Calu3 (cell line): Measurements from ENCODE around the gene ZBTB8A. TPM values are rescaled to one million over a fixed set of nuclear protein-coding genes. Genes with fewer than 3 reads are reported as not detected.
"Not testable (repeated sequence)": the region's sequence is repeated elsewhere in the genome, so short reads cannot be mapped to it uniquely, and the experiment has no call there.

Experiments used
- BruUV-seq: library from RNA; stranded (reverse); fragments of 400-500 nt; replicated peaks from 2 replicates; lab custom pipeline; 2021; lab: Mats Ljungman, UMichigan
- CTCF ChIA-PET: fragments of 300-600 bp; sonication (Branson Sonifier 250); formaldehyde crosslinking; loops from one replicate; lab custom pipeline; 2022; ENCODE audit warnings: antibody characterized with exemption; lab: Charles Lee
- DNase-seq: peaks from one replicate; pipeline ENCODE4 v3.0.0; 2022
- H3K27ac Mint-ChIP-seq: one replicate; pipeline ENCODE4 v1.8.0; 2022; ENCODE audit warnings: mixed read lengths; ENCODE audit not compliant: unreplicated experiment
- H3K27me3 Mint-ChIP-seq: one replicate; pipeline ENCODE4 v1.8.0; 2022; ENCODE audit warnings: mixed read lengths; ENCODE audit not compliant: unreplicated experiment
- H3K36me3 Mint-ChIP-seq: one replicate; pipeline ENCODE4 v1.8.0; 2022; ENCODE audit warnings: mild to moderate bottlenecking, moderate library complexity, mixed read lengths; ENCODE audit not compliant: insufficient read depth, unreplicated experiment
- H3K4me1 Mint-ChIP-seq: one replicate; pipeline ENCODE4 v1.8.0; 2022; ENCODE audit warnings: mild to moderate bottlenecking, low read depth, mixed read lengths; ENCODE audit not compliant: unreplicated experiment
- H3K4me3 Mint-ChIP-seq: one replicate; pipeline ENCODE4 v1.8.0; 2022; ENCODE audit warnings: mild to moderate bottlenecking, low read depth, moderate library complexity, mixed read lengths; ENCODE audit not compliant: unreplicated experiment
- H3K9me3 Mint-ChIP-seq: one replicate; pipeline ENCODE4 v1.8.0; 2022; ENCODE audit warnings: low read depth, mixed read lengths; ENCODE audit not compliant: unreplicated experiment
- CTCF ChIP-seq: fragments of 200-600 bp; IDR thresholded peaks from one replicate; pipeline ENCODE4 v1.8.0; 2022; ENCODE audit warnings: antibody characterized with exemption; ENCODE audit not compliant: unreplicated experiment
- intact Hi-C: fragments of 100-400 bp; cut with micrococcal nuclease; formaldehyde crosslinking; loops from one replicate; pipeline ENCODE4 v1.10.0; 2022; ENCODE audit not compliant: unreplicated experiment
- total RNA-seq: library from RNA; stranded (reverse); gene quantifications from 2 replicates; pipeline ENCODE4 v1.2.3, GENCODE V29; 2022

The ZBTB8A gene
- total RNA-seq, 1 experiment from 2014 or later, result 4.7 TPM

DNA sequence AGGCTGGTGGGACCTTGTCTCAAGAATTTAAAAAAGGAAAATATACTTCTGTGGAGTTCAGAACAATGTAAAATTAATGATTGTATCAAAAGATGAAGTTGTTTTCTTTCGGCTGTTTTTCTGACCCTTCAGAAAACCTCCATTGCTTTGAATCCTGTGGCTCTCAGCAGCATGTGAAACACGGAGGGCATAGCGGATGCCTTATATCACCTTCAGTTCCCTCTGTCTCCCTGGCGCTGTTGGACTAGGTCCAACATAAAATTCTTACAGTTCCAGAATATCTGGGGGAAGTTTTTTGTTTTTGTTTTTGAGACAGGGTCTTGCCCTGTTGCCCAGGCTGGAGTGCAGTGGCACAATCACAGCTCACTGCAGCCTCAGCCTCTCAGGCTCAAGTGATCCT is 7.4 kb downstream of the ZBTB8A start:
- no peaks in the 10 kb centered on the region for H3K36me3 Mint-ChIP-seq
- CTCF ChIA-PET, result no interaction called here
- peaks cover under 1% of the 10 kb centered on the region for H3K4me1 Mint-ChIP-seq
- no peak for TF ChIP-seq CTCF
- intact Hi-C loops, result no loop called here
- no peaks in the 10 kb centered on the region for H3K27me3 Mint-ChIP-seq
- no peaks in the 10 kb centered on the region for H3K9me3 Mint-ChIP-seq
- no peak for DNase-seq
- H3K4me3 Mint-ChIP-seq, result no peak overlapping the region
- BruUV-seq, result no TSS peak
- no peak overlapping the region for H3K27ac Mint-ChIP-seq

DNA sequence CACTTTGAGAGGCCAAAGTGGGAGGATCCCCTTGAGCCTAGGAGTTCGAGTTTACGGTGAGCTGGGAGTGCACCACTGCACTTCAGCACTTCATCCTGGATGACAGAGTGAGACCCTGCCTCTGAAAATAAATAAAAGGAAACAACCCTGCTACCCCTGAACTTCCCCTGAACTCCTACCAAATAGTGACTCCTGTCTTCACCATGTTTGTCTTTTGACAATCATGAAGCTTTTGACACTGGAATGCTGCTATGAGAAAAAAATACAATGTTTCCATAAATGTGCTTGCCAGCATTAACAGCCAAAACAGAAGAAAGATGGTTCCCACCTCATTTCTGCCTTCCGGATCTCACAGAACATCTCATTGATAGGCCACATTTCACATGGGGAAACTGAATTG is 10.4 kb downstream of the ZBTB8A start:
- no peaks in the 10 kb centered on the region for H3K9me3 Mint-ChIP-seq
- no peak for DNase-seq
- intact Hi-C loops, result no loop called here
- H3K36me3 Mint-ChIP-seq, result no peaks in the 10 kb centered on the region
- CTCF ChIA-PET, result no interaction called here
- H3K27me3 Mint-ChIP-seq, result no peaks in the 10 kb centered on the region
- no peak overlapping the region for H3K27ac Mint-ChIP-seq
- no peaks in the 10 kb centered on the region for H3K4me1 Mint-ChIP-seq
- no peak for TF ChIP-seq CTCF
- H3K4me3 Mint-ChIP-seq, result no peak overlapping the region
- no TSS peak for BruUV-seq

- H3K9me3 Mint-ChIP-seq, result no peaks in the 10 kb centered on the region
- TF ChIP-seq CTCF, result no peak
- BruUV-seq, result no TSS peak
- no peaks in the 10 kb centered on the region for H3K4me1 Mint-ChIP-seq
- H3K36me3 Mint-ChIP-seq, result no peaks in the 10 kb centered on the region
- CTCF ChIA-PET, result no interaction called here
- H3K27me3 Mint-ChIP-seq, result no peaks in the 10 kb centered on the region
- DNase-seq, result no peak
- H3K27ac Mint-ChIP-seq, result no peak overlapping the region
- intact Hi-C loops, result no loop called here
- no peak overlapping the region for H3K4me3 Mint-ChIP-seq
Measured at GRCh38 chr1:32554288-32554687, 15.1 kb downstream of the ZBTB8A start.

DNA sequence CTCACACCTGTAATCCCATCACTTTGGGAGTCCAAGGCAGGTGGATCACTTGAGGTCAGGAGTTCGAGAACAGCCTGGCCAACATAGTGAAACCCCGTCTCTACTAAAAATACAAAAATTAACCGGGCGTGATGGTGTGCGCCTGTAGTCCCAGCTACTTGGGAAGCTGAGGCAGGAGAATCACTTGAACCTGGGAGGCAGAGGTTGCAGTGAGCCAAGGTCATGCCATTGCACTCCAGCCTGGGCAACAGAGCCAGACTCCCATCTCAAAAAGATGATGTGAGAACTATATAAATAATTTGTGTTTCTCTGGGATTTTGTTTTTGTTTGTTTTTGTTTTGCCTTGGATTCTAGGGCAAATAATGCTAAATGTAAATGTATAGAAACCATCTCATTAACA is 17.8 kb downstream of the ZBTB8A start:
- H3K27me3 Mint-ChIP-seq, H3K4me3 Mint-ChIP-seq, CTCF ChIA-PET, H3K4me1 Mint-ChIP-seq, H3K9me3 Mint-ChIP-seq, BruUV-seq, DNase-seq, intact Hi-C loops, H3K27ac Mint-ChIP-seq, H3K36me3 Mint-ChIP-seq: not testable (repeated sequence)

- CTCF ChIA-PET, result interaction anchor here (0.5 kb wide), 1 partner anchor 11 kb away, joined by 3 read pairs; no protein-coding TSS in a partner anchor
- intact Hi-C loops, result no loop called here
- TF ChIP-seq CTCF, result no peak
- peaks cover 7% of the 10 kb centered on the region for H3K36me3 Mint-ChIP-seq
- no peaks in the 10 kb centered on the region for H3K4me1 Mint-ChIP-seq
- no peaks in the 10 kb centered on the region for H3K9me3 Mint-ChIP-seq
- no peaks in the 10 kb centered on the region for H3K27me3 Mint-ChIP-seq
- no peak overlapping the region for H3K27ac Mint-ChIP-seq
- no peak for DNase-seq
- no peak overlapping the region for H3K4me3 Mint-ChIP-seq
- BruUV-seq, result no TSS peak
Measured at GRCh38 chr1:32557812-32558211, 18.6 kb downstream of the ZBTB8A start.
